GM18508 (cell line): Measurements from ENCODE around the gene MAG.
"Not testable (repeated sequence)": the region's sequence is repeated elsewhere in the genome, so short reads cannot be mapped to it uniquely, and the experiment has no call there.

Experiments used
- ATAC-seq: cut with Tn5 transposase; IDR thresholded peaks from one replicate; pipeline ENCODE4 v1.9.1; 2021; ENCODE audit warnings: moderate number of reproducible peaks; ENCODE audit not compliant: insufficient read depth, unreplicated experiment

MAG gene

DNA sequence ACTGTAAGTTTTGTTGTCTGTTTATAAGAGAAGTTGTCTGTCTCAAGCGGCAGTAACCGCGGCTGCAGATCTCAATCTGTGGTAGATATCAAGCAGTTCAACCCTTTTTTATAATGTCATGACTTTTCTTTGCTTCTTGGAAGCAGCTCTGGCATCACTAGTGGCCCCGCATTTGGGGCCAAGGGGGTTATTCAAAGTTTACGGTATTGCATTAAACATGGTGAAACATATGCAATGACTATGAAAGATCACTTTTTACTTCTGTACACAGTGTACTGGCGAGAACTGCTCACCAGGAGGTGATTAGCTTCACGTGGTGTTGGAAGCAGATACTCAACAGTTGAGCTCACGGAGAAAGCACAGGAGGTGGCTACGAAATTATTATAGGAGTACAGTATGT lies 61.7 kb downstream of the MAG start:
- no peak for ATAC-seq

DNA sequence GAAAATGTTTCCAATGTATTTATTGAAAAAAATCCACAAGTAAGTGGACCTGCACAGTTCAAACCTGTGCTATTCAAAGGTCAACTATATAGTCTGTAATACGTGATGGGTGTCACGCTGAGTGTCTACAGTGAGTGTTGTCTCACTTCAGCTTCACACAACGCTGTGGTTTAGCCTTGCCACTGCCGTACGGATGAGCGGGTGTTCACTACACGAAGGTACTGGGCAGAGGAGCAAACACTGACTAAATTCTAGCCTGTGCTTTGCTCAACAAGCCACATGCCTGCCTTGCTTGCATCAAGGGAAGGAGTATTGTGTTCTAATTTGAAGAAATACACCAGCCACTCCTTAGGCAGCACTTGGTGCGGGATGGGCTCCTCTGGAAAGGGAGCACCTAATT lies 62.9 kb downstream of the MAG start:
- ATAC-seq: no peak

DNA sequence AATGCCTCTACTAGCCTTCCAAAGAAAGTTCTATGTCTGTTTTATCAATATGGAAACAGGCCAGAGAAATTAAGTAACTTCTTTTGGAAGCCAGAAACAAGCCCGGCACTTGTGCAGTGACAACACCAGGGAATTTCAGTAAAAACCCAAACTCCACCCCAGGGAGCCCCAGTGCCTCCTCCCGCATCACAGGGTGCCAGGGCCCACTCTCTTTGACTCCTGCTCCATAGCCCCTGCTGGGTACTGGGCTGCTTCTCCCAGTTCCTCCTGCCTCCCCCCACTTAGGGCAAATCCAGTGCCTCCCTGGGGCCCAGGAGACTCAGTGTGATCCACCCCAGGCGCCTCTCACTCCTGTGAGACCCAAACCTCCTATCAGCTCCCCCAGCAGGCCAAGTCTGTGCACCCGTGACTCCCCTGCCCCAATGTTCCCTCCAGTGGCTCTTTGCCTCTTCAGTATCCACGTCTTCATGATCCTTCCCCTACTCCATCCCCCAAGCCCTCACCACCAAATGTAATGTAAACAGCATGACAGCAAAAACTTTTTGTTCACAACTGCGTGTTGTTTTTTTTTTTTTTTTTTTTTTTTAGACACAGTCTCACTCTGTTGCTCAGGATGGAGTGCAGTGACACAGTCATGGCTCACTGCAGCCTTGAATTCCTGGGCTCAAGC lies 64.0 kb downstream of the MAG start:
- ATAC-seq: no peak

GRCh38 chr19:35357867-35358573 lies 66.1 kb downstream of the MAG start, which contains the start of gene FFAR3:
Gene FFAR3, plus strand, starts transcription at chr19:35358460. Its CDS starts 431 bp downstream, at chr19:35358891.
- no peak for ATAC-seq

DNA sequence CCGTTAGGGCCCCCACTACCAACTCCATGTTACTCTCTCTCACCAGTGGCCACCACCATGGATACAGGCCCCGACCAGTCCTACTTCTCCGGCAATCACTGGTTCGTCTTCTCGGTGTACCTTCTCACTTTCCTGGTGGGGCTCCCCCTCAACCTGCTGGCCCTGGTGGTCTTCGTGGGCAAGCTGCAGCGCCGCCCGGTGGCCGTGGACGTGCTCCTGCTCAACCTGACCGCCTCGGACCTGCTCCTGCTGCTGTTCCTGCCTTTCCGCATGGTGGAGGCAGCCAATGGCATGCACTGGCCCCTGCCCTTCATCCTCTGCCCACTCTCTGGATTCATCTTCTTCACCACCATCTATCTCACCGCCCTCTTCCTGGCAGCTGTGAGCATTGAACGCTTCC lies 66.9 kb downstream of the MAG start:
- ATAC-seq: not testable (repeated sequence)

DNA sequence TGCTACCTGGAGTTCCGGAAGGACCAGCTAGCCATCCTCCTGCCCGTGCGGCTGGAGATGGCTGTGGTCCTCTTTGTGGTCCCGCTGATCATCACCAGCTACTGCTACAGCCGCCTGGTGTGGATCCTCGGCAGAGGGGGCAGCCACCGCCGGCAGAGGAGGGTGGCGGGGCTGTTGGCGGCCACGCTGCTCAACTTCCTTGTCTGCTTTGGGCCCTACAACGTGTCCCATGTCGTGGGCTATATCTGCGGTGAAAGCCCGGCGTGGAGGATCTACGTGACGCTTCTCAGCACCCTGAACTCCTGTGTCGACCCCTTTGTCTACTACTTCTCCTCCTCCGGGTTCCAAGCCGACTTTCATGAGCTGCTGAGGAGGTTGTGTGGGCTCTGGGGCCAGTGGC lies 67.4 kb downstream of the MAG start:
- not testable (repeated sequence) for ATAC-seq

DNA sequence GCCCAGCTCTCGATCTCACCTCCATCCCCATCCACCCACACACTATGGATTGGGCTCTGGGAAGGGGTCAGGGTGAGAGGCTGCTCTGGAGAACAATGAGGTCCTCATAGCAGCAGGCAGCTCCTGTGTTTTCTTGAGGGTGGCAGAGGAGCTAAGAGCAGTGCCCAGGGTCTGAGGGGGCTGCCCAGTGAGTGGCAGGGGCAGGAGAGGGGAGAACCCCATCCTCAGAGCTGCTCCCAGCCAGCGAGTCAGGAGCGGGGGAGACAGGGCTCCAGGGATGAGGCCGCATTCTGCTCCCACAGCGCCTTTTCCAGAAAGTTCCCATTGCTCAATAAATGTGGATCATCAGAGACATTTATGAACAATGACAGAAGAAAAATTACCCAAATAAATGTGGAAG lies 68.1 kb downstream of the MAG start:
- ATAC-seq: not testable (repeated sequence)

DNA sequence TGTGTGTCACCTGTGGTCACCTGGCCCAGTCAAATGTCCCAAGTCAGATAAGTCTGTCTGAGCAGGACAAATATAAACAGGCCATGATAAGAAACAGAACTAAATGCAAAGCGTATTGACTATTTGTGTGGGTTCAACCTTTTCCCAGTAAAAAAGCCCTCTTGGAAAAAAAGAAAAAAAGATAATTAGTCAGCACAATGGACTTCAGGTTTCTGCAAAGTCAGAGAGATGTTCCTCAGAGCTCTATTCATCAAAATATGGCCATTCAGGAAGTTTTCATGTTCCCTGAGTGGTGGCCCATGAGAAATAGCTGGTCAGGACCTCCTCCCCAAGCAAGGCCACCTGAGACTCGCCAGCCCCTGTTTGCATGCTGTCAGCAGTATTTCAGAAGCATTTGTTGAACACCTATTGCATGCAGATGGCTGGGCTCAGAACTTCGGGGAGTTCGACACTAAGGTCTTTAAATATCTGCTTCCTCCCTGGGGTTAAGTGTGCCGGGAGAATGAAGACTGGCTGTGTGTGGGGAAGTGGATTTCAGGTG lies 69.0 kb downstream of the MAG start:
- ATAC-seq: no peak

GRCh38 chr19:35362261-35363000 lies 70.5 kb downstream of the MAG start:
- no peak for ATAC-seq

DNA sequence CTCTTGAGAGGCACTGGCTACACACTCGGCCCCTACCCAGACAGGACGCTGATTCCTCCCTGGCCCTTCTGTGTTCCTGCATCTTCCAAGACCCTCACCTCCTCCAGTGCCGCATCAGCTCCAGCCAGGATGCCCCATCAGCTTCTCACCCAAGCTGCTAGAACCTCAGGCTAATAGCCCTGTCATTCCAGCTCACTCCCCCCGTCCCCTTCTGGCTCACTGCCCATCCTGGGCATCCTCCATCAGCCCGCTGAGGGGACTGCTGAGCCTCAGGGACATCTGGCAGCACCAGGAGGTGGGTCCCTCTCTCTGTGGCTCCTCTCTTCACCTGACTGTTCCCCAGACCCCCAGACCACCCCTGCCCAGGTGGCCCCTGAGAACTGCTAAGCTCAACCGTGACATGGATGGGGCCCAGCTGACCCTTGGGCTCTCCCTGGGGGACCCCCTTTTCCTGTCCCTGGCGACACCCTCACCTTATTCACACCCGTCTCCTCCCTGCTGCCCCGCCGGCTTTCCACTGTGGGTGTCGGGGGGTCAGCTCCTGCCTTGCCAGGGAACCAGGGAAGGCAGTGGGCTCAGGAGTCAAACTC lies 71.1 kb downstream of the MAG start:
- no peak for ATAC-seq
